PC-3 (cell line): ENCODE data around the gene CFAP206. TPM values are rescaled to one million over a fixed set of nuclear protein-coding genes. Genes with fewer than 3 reads are reported as not detected.
A peak's percentile ranks its signal among the peaks of the same experiment; 100 is the strongest.

Experiments used
- ATAC-seq: fragments of 200-7000 bp; cut with Tn5 transposase; 2 replicates; pipeline ENCODE4 v1.9.1; 2020; ENCODE audit warnings: mild to moderate bottlenecking, moderate library complexity
- BruUV-seq: library from RNA; stranded (reverse); fragments of 400-500 nt; replicated peaks from 2 replicates; lab custom pipeline; 2021; lab: Mats Ljungman, UMichigan
- CTCF ChIA-PET: fragments of 300-600 bp; sonication (Branson Sonifier 250); formaldehyde crosslinking; loops from one replicate; lab custom pipeline; 2022; ENCODE audit warnings: antibody characterized with exemption; lab: Charles Lee
- POLR2A ChIA-PET: fragments of 300-600 bp; sonication (Branson Sonifier 250); formaldehyde crosslinking; loops from one replicate; lab custom pipeline; 2022; ENCODE audit warnings: antibody characterized with exemption; ENCODE audit not compliant: unreplicated experiment; lab: Charles Lee
- DNase-seq: peaks from one replicate; pipeline ENCODE4 v3.0.0-alpha.2; 2015
- H2AFZ ChIP-seq: fragments of 300-600 bp; sonication (generic); 2 replicates; pipeline ENCODE4 v1.6.0; 2016; ENCODE audit warnings: antibody characterized with exemption, low read length
- H3F3A ChIP-seq: fragments of 300-600 bp; sonication (generic); one replicate; pipeline ENCODE4 v1.6.0; 2017; ENCODE audit warnings: antibody characterized with exemption, low read length, control low read depth, mild to moderate bottlenecking; ENCODE audit not compliant: unreplicated experiment
- H3K27ac ChIP-seq: fragments of 300-600 bp; sonication (generic); 2 replicates; pipeline ENCODE4 v1.5.1; 2016; ENCODE audit warnings: mild to moderate bottlenecking, low read length
- H3K27me3 ChIP-seq: fragments of 300-600 bp; sonication (generic); 2 replicates; pipeline ENCODE4 v1.6.1; 2016; ENCODE audit warnings: low read length, mixed read lengths
- H3K36me3 ChIP-seq: fragments of 300-600 bp; sonication (generic); 2 replicates; pipeline ENCODE4 v1.6.1; 2016; ENCODE audit warnings: low read depth, mixed run types, low read length, mixed read lengths
- H3K4me1 ChIP-seq: fragments of 300-600 bp; sonication (generic); 2 replicates; pipeline ENCODE4 v1.5.1; 2016; ENCODE audit warnings: low read length; ENCODE audit not compliant: insufficient read depth
- H3K4me2 ChIP-seq: fragments of 300-600 bp; sonication (generic); 2 replicates; pipeline ENCODE4 v1.6.0; 2016; ENCODE audit warnings: low read length
- H3K4me3 ChIP-seq: fragments of 300-600 bp; sonication (generic); 2 replicates; pipeline ENCODE4 v1.5.1; 2016; ENCODE audit warnings: mild to moderate bottlenecking, low read length, mixed read lengths
- H3K79me2 ChIP-seq: fragments of 300-600 bp; sonication (generic); 2 replicates; pipeline ENCODE4 v1.6.1; 2017; ENCODE audit warnings: low read length, mixed read lengths
- H3K9ac ChIP-seq: fragments of 300-600 bp; sonication (generic); 2 replicates; pipeline ENCODE4 v1.6.0; 2016; ENCODE audit warnings: mild to moderate bottlenecking, low read length
- H3K9me2 ChIP-seq: fragments of 300-600 bp; sonication (generic); replicated peaks from 2 replicates; pipeline ENCODE4 v1.6.1; 2016; ENCODE audit warnings: mixed run types, low read length, mixed read lengths
- H3K9me3 ChIP-seq: fragments of 300-600 bp; sonication (generic); 2 replicates; pipeline ENCODE4 v1.6.1; 2016; ENCODE audit warnings: low read length, mixed read lengths
- H4K20me1 ChIP-seq: fragments of 300-600 bp; sonication (generic); 2 replicates; pipeline ENCODE4 v1.6.1; 2016; ENCODE audit warnings: low read length, mixed read lengths
- CTCF ChIP-seq: fragments of 300-600 bp; sonication (generic); conservative IDR thresholded peaks from 2 replicates; pipeline ENCODE4 v1.5.1; 2017; ENCODE audit warnings: antibody characterized with exemption, low read depth, mild to moderate bottlenecking, low read length
- EZH2 ChIP-seq: fragments of 300-600 bp; sonication (generic); IDR thresholded peaks from one replicate; pipeline ENCODE4 v1.6.1; 2017; ENCODE audit warnings: antibody characterized with exemption, mild to moderate bottlenecking, low read length; ENCODE audit not compliant: unreplicated experiment
- EZH2phosphoT487 ChIP-seq: fragments of 300-600 bp; sonication (generic); IDR thresholded peaks from 2 replicates; pipeline ENCODE4 v1.6.1; 2018; ENCODE audit warnings: mild to moderate bottlenecking, antibody characterized with exemption, low read length, borderline replicate concordance
- intact Hi-C: fragments of 100-400 bp; cut with micrococcal nuclease; formaldehyde crosslinking; loops from 2 replicates; pipeline ENCODE4 v1.9.0; 2023
- total RNA-seq: library from RNA; depleted of rRNA; stranded (reverse); fragments of >200 nt; gene quantifications from 2 replicates; pipeline ENCODE4 v1.2.3, GENCODE V29; 2014

CFAP206 gene
- total RNA-seq, 1 experiment from 2014 or later: 0.07 TPM

GRCh38 chr6:87407561-87407900 lies 241 bp upstream of the CFAP206 start:
- DNase-seq (peak; percentile 28), ATAC-seq (peak; percentile 50)
- H3K4me3 ChIP-seq: peak overlapping the region; percentile 95
- ChIA-PET POLR2A (no interaction called here), CTCF (no interaction called here)
- H4K20me1 ChIP-seq: no peaks in the 10 kb centered on the region
- peak overlapping the region; percentile 86 for H2AFZ ChIP-seq
- no peaks in the 10 kb centered on the region for H3K36me3 ChIP-seq
- no TSS peak for BruUV-seq
- no peaks in the 10 kb centered on the region for H3K9me2 ChIP-seq
- H3K4me1 ChIP-seq: peaks cover 6% of the 10 kb centered on the region; the same call in 1 of the 2 replicates
- H3K27me3 ChIP-seq: no peaks in the 10 kb centered on the region
- TF ChIP-seq EZH2phosphoT487 (no peak), EZH2 (no peak), CTCF (no peak)
- H3K9me3 ChIP-seq: no peaks in the 10 kb centered on the region
- intact Hi-C loops: loop anchor here (5.0 to 10.0 kb wide), 2 partner anchors 65 to 197 kb away; partner anchors contain the start of gene SLC35A1
- H3F3A ChIP-seq: no peaks in the 10 kb centered on the region
- H3K4me2 ChIP-seq: peak overlapping the region; percentile 86
- no peak overlapping the region for H3K27ac ChIP-seq
- H3K9ac ChIP-seq: no peak overlapping the region
- no peaks in the 10 kb centered on the region for H3K79me2 ChIP-seq

- peak overlapping the region; percentile 86 for H3K4me2 ChIP-seq
- peak overlapping the region; percentile 95 for H3K4me3 ChIP-seq
- peak overlapping the region; percentile 36; the same call in 1 of the 2 replicates for H3K9ac ChIP-seq
- H3K27me3 ChIP-seq: no peaks in the 10 kb centered on the region
- H3K36me3 ChIP-seq: no peaks in the 10 kb centered on the region
- H4K20me1 ChIP-seq: no peaks in the 10 kb centered on the region
- no peaks in the 10 kb centered on the region for H3K79me2 ChIP-seq
- no peak overlapping the region for H3K27ac ChIP-seq
- peak overlapping the region; percentile 86 for H2AFZ ChIP-seq
- no peak for DNase-seq
- ChIA-PET CTCF (interaction anchor here (0.8 kb wide), 1 partner anchor 16 kb away, joined by 3 read pairs; no protein-coding TSS in a partner anchor), POLR2A (no interaction called here)
- H3K9me3 ChIP-seq: no peaks in the 10 kb centered on the region
- TF ChIP-seq EZH2 (no peak), EZH2phosphoT487 (no peak), CTCF (no peak)
- no TSS peak for BruUV-seq
- intact Hi-C loops: loop anchor here (5.0 to 10.0 kb wide), 2 partner anchors 64 to 196 kb away; partner anchors contain the start of gene SLC35A1
- peak; percentile 39; the same call in 1 of the 2 replicates for ATAC-seq
- H3K9me2 ChIP-seq: no peaks in the 10 kb centered on the region
- peaks cover 6% of the 10 kb centered on the region; the same call in 1 of the 2 replicates for H3K4me1 ChIP-seq
- no peaks in the 10 kb centered on the region for H3F3A ChIP-seq
Observed at GRCh38 chr6:87408721-87409155, 966 bp downstream of the CFAP206 start.

GRCh38 chr6:87419266-87419665 lies 11.5 kb downstream of the CFAP206 start:
- DNase-seq: no peak
- Histone ChIP-seq H3F3A (no peaks in the 10 kb centered on the region), H3K9me3 (no peaks in the 10 kb centered on the region), H3K4me2 (no peak overlapping the region), H3K27me3 (peaks cover 8% of the 10 kb centered on the region; the same call in 1 of the 2 replicates), H3K9ac (no peak overlapping the region), H3K4me3 (no peak overlapping the region), H3K27ac (no peak overlapping the region), H3K4me1 (no peaks in the 10 kb centered on the region), H3K9me2 (no peaks in the 10 kb centered on the region), H4K20me1 (no peaks in the 10 kb centered on the region), H2AFZ (no peak overlapping the region), H3K36me3 (no peaks in the 10 kb centered on the region), H3K79me2 (no peaks in the 10 kb centered on the region)
- no TSS peak for BruUV-seq
- TF ChIP-seq EZH2: no peak
- TF ChIP-seq EZH2phosphoT487: no peak
- no peak for TF ChIP-seq CTCF
- no peak for ATAC-seq
- intact Hi-C loops: no loop called here
- ChIA-PET CTCF (no interaction called here), POLR2A (no interaction called here)
